Astrocyte of the cerebellum (primary cell): ENCODE measurements around the gene POLL.

Source experiments
- DNase-seq: peaks from one replicate; pipeline ENCODE4 v3.0.0-alpha.2; 2011; ENCODE audit warnings: low read depth
- H3K4me3 ChIP-seq: 2 replicates; pipeline ENCODE4 v1.5.1; 2011; ENCODE audit warnings: mild to moderate bottlenecking, low read depth, low read length, moderate library complexity
- CTCF ChIP-seq: IDR thresholded peaks from 2 replicates; pipeline ENCODE4 v1.5.1; 2012; ENCODE audit warnings: low read length, low read depth, moderate library complexity, mild to moderate bottlenecking; ENCODE audit errors: missing control alignments
- in situ Hi-C: cut with HindIII; loops from 2 replicates; pipeline ENCODE4 v1.10.0; 2017; ENCODE audit warnings: low sequenced_read_pairs

Gene POLL

GRCh38 chr10:101616415-101617101, 28.5 kb upstream of the POLL start:
- TF ChIP-seq CTCF, result no peak

GRCh38 chr10:101615525-101616116, 27.6 kb upstream of the POLL start:
- in situ Hi-C loops, result no loop called here

More at GRCh38 chr10:101616415-101617101, 28.5 kb upstream of the POLL start:
- in situ Hi-C loops, result no loop called here
- no peak for DNase-seq
- no peak overlapping the region for H3K4me3 ChIP-seq

GRCh38 chr10:101614663-101615524, 26.8 kb upstream of the POLL start:
- no peak for DNase-seq
- in situ Hi-C loops, result no loop called here
- peak; percentile 21 for TF ChIP-seq CTCF
- H3K4me3 ChIP-seq, result no peak overlapping the region

More at GRCh38 chr10:101615525-101616116, 27.6 kb upstream of the POLL start:
- no peak overlapping the region for H3K4me3 ChIP-seq
- no peak for TF ChIP-seq CTCF
- DNase-seq, result no peak

GRCh38 chr10:101613646-101614045, 25.6 kb upstream of the POLL start:
- no peak for TF ChIP-seq CTCF
- in situ Hi-C loops, result no loop called here
- DNase-seq, result no peak
- H3K4me3 ChIP-seq, result no peak overlapping the region

- H3K4me3 ChIP-seq, result no peak overlapping the region
- TF ChIP-seq CTCF, result no peak
- in situ Hi-C loops, result no loop called here
- no peak for DNase-seq
Measured at GRCh38 chr10:101612872-101613271, 24.8 kb upstream of the POLL start.

GRCh38 chr10:101612086-101612485, 24.0 kb upstream of the POLL start:
- in situ Hi-C loops, result no loop called here
- no peak for DNase-seq
- TF ChIP-seq CTCF, result no peak
- no peak overlapping the region for H3K4me3 ChIP-seq
